K562 (cell line): ENCODE data around the gene PSMD11. TPM values are rescaled to one million over a fixed set of nuclear protein-coding genes. Genes with fewer than 3 reads are reported as not detected.

Source experiments
- ATAC-seq: fragments of 200-7000 bp; cut with Tn5 transposase; 3 replicates; pipeline ENCODE4 v1.9.1; 2020; ENCODE audit warnings: moderate library complexity
- BruUV-seq: library from RNA; stranded (reverse); fragments of 400-500 nt; replicated peaks from 2 replicates; lab custom pipeline; 2021; lab: Mats Ljungman, UMichigan
- CTCF ChIA-PET: fragments of 300-600 bp; formaldehyde crosslinking; extraction: SDS; loops from one replicate; lab custom pipeline; 2021; ENCODE audit warnings: low intra/inter-chr PET ratio; lab: Yijun Ruan, JAX
- POLR2A ChIA-PET: fragments of 300-600, 350-650 bp; sonication (Branson Sonifier 250); formaldehyde crosslinking; extraction: SDS; loops from one replicate; lab custom pipeline; 2021; ENCODE audit warnings: antibody characterized with exemption, inconsistent platforms; lab: Yijun Ruan, JAX
- DNase-seq, 4 experiments: peaks; one replicate each; pipeline versions ENCODE4 v3.0.0 to v3.0.0-alpha.2; 2011 to 2018; ENCODE audit warnings: low spot score in 3 of 4, mixed read lengths in 3 of 4; ENCODE audit errors: extremely low read depth in 1 of 4
- FAIRE-seq: peaks from 2 replicates; lab custom pipeline; 2011; peaks lifted over from hg19 to GRCh38; lab: Jason Lieb, UNC
- H2AFZ ChIP-seq: 2 replicates; pipeline ENCODE4 v1.6.0; 2011; ENCODE audit warnings: low read depth, low read length, control low read depth, inconsistent platforms
- H3K27ac ChIP-seq: fragments of 200-600 bp; 3 replicates; pipeline ENCODE4 v1.8.0; 2011; ENCODE audit warnings: low read depth, mild to moderate bottlenecking, control low read depth, inconsistent platforms, low read length, moderate library complexity, mixed read lengths; ENCODE audit errors: extremely low read depth
- H3K27me3 ChIP-seq, 2 experiments: fragments of 300-600 bp in 1 of 2; 2 replicates in 1 of 2; 3 replicates in 1 of 2; pipeline versions ENCODE4 v1.6.0 to v1.8.0; 2011; ENCODE audit warnings: inconsistent platforms in 2 of 2, low read length in 2 of 2, mild to moderate bottlenecking in 1 of 2, mixed read lengths in 1 of 2, moderate library complexity in 1 of 2; ENCODE audit not compliant: control insufficient read depth in 2 of 2, insufficient read depth in 2 of 2
- H3K36me3 ChIP-seq: fragments of 300-600 bp; 3 replicates; pipeline ENCODE4 v1.8.0; 2011; ENCODE audit warnings: mild to moderate bottlenecking, low read length, inconsistent platforms; ENCODE audit not compliant: control insufficient read depth, insufficient read depth
- H3K4me1 ChIP-seq, 2 experiments: fragments of 200-600 bp in 1 of 2; replicated peaks in 1 of 2; 2 replicates in 1 of 2; 3 replicates in 1 of 2; pipeline versions ENCODE4 v1.5.1 to v1.8.0; 2011; ENCODE audit warnings: inconsistent platforms in 2 of 2, low read length in 2 of 2, mild to moderate bottlenecking in 1 of 2, mixed read lengths in 1 of 2, moderate library complexity in 1 of 2; ENCODE audit not compliant: control insufficient read depth in 2 of 2, insufficient read depth in 2 of 2
- H3K4me2 ChIP-seq: 2 replicates; pipeline ENCODE4 v1.6.1; 2011; ENCODE audit warnings: low read length, control low read depth, inconsistent platforms, mixed read lengths; ENCODE audit not compliant: insufficient read depth
- H3K4me3 ChIP-seq: fragments of 200-600 bp; sonication (generic), shearing (Covaris generic); 2 replicates; pipeline ENCODE4 v1.5.1; 2016; ENCODE audit warnings: control low read depth, inconsistent platforms
- H3K79me2 ChIP-seq: fragments of 200-600 bp; 3 replicates; pipeline ENCODE4 v1.8.0; 2011; ENCODE audit warnings: low read length, inconsistent platforms; ENCODE audit not compliant: control insufficient read depth, insufficient read depth
- H3K9ac ChIP-seq, 2 experiments: 2 replicates each; pipeline versions ENCODE4 v1.6.0 to v1.6.1; 2011; ENCODE audit warnings: low read depth in 2 of 2, low read length in 2 of 2, control low read depth in 1 of 2, inconsistent platforms in 1 of 2, mild to moderate bottlenecking in 1 of 2, mixed read lengths in 1 of 2; ENCODE audit not compliant: insufficient read depth in 1 of 2
- H3K9me1 ChIP-seq: one replicate; pipeline ENCODE4 v1.6.0; 2011; ENCODE audit warnings: inconsistent platforms, mild to moderate bottlenecking, low read length, moderate library complexity; ENCODE audit not compliant: control insufficient read depth, insufficient read depth
- H3K9me3 ChIP-seq: replicated peaks from 2 replicates; pipeline ENCODE4 v1.5.1; 2011; ENCODE audit warnings: low read depth, low read length, inconsistent platforms; ENCODE audit not compliant: control insufficient read depth, insufficient read depth
- H4K20me1 ChIP-seq: replicated peaks from 2 replicates; pipeline ENCODE4 v1.6.1; 2011; ENCODE audit warnings: low read length, inconsistent platforms, mixed read lengths; ENCODE audit not compliant: control insufficient read depth, insufficient read depth
- HDAC1 ChIP-seq, 2 experiments: fragments of 450-650 bp; IDR thresholded peaks; 2 replicates each; pipeline ENCODE4 v1.6.1; 2016 to 2017; ENCODE audit warnings: inconsistent platforms in 1 of 2, mild to moderate bottlenecking in 1 of 2, moderate library complexity in 1 of 2
- MAFG ChIP-seq: fragments of 450-650 bp; conservative IDR thresholded peaks from 2 replicates; pipeline ENCODE4 v1.6.1; 2016; ENCODE audit warnings: missing genetic modification characterization, missing compliant biosample characterization
- NFE2 ChIP-seq: IDR thresholded peaks from 2 replicates; pipeline ENCODE4 v1.6.1; 2014; ENCODE audit warnings: antibody characterized with exemption, low read depth
- PCBP1 ChIP-seq: fragments of 200-400 bp; formaldehyde crosslinking; IDR thresholded peaks from 2 replicates; pipeline ENCODE4 v1.6.1; 2018; ENCODE audit warnings: mild to moderate bottlenecking, low read depth, low read length; ENCODE audit not compliant: poor library complexity, severe bottlenecking
- PTTG1 ChIP-seq: fragments of 450-650 bp; IDR thresholded peaks from 2 replicates; pipeline ENCODE4 v1.6.1; 2016; ENCODE audit warnings: low read depth, mild to moderate bottlenecking, missing genetic modification characterization, missing compliant biosample characterization
- ZFX ChIP-seq: sonication (generic); formaldehyde crosslinking; IDR thresholded peaks from 2 replicates; pipeline ENCODE4 v1.8.0; 2022; ENCODE audit warnings: mild to moderate bottlenecking, missing genetic modification reagents, moderate library complexity
- ZNF184 ChIP-seq: sonication (generic); formaldehyde crosslinking; IDR thresholded peaks from 2 replicates; pipeline ENCODE4 v1.5.0; 2020; ENCODE audit warnings: missing genetic modification reagents
- WGBS: fragments of 100-300 bp; shearing (Covaris generic); methylation state at CpG from one replicate; pipeline ENCODE4 v1.1.6; 2016; ENCODE audit warnings: low coverage, mixed read lengths; ENCODE audit not compliant: insufficient coverage; ENCODE audit errors: missing lambda C conversion rate; 5-methylcytosine and 5-hydroxymethylcytosine counted together
- in situ Hi-C: fragments of 300-500 bp; cut with MboI; formaldehyde crosslinking; loops from 4 replicates; pipeline ENCODE4 v1.15.0; 2018; ENCODE audit warnings: inconsistent platforms, mixed read lengths
- intact Hi-C: fragments of 100-400 bp; cut with micrococcal nuclease; formaldehyde crosslinking; loops from 2 replicates; pipeline ENCODE4 v1.14.2; 2022
- polyA plus RNA-seq, 8 experiments: library from polyadenylated mRNA; depleted of rRNA in 4 of 8; stranded (reverse) in 5 of 8; unstranded in 3 of 8; fragments of >200 nt; fragmentation: Nextera tagmentation in 2 of 8; fragmentation: Illumina TruSeq in 1 of 8; extraction: Ambion mirVana in 2 of 8; extraction: Trizol in 1 of 8; gene quantifications; 2 replicates each; pipeline versions ENCODE4 v1.2.1 to v1.2.3, GENCODE V29; 2011 to 2014; ENCODE audit warnings: inconsistent platforms in 1 of 8, missing spikeins in 1 of 8
- total RNA-seq, 7 experiments: library from RNA; depleted of rRNA in 6 of 7; stranded (reverse); fragments of >200 nt in 6 of 7; fragmentation: Illumina TruSeq in 2 of 7; extraction: Trizol in 2 of 7; gene quantifications; 2 replicates each; pipeline versions ENCODE4 v1.2.1 to v1.2.3, GENCODE V29; 2011 to 2021; ENCODE audit warnings: low replicate concordance in 1 of 7
- TF ChIP-seq, protein P1 (sequence below), 3 experiments: IDR thresholded peaks in 2 of 3; conservative IDR thresholded peaks in 1 of 3; 2 replicates each; pipeline ENCODE4 v1.5.1; 2011 to 2012; ENCODE audit warnings: low read length in 3 of 3, mild to moderate bottlenecking in 3 of 3, control low read depth in 2 of 3, improper control_type of control experiment in 1 of 3, inconsistent platforms in 1 of 3, low read depth in 1 of 3, mixed read lengths in 1 of 3, moderate library complexity in 1 of 3; ENCODE audit not compliant: insufficient read depth in 2 of 3
- TF ChIP-seq, protein P2 (sequence below): sonication (generic); IDR thresholded peaks from 2 replicates; pipeline ENCODE4 v1.6.1; 2016
- TF ChIP-seq, protein P3 (sequence below): sonication (generic); formaldehyde crosslinking; IDR thresholded peaks from 2 replicates; pipeline ENCODE4 v1.8.1; 2022; ENCODE audit warnings: missing genetic modification reagents
- TF ChIP-seq, protein P4 (sequence below): fragments of 450-650 bp; IDR thresholded peaks from 2 replicates; pipeline ENCODE4 v1.7.1; 2018; ENCODE audit warnings: mild to moderate bottlenecking, low read depth; ENCODE audit not compliant: partially characterized antibody

The PSMD11 gene
- total and polyA plus RNA-seq, 9 of the 15 experiments (the other 6 are each of a cell fraction or from before 2014, with no cell fraction given): 104 to 378 (median 158) TPM

DNA sequence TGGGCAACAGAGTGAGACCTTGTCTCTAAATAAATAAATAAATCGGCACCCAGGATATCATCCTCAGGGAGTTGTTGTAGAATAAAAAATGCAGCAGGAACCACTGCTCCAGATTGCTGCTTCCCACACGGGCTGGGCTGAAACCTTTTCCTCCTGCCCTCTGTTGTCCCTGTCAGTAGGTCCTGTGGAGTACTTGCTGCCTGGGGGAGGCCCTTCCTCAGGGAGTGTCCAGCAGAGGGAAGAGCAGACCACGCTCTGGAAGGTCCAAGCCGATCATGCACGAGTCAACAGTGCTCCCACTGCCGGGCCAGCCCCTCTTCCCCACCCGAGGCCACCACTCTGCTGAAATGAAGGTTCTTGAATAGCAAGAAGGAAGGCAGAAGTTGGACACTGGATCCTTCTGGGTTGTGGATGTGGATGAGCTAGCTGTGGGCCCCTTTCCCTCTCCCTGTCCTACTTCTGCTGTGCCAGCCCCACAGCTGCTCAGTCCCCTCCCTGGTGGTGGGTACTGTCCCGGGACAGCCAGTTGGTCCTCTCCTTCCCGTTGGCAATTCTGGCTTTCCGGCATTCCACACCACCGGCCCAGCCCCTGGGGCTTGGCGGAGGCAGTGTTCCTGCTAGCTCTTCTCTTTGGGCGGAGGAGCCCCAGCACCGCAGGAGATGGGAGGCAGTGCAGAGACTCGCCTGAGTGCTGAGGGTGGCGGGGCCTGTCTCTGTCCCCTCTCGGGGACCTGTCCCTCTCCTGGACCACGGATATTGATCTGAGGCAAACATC is 53.3 kb downstream of the PSMD11 start (continued):
- TF ChIP-seq ZNF184: no peak
- TF ChIP-seq, protein P1, sequence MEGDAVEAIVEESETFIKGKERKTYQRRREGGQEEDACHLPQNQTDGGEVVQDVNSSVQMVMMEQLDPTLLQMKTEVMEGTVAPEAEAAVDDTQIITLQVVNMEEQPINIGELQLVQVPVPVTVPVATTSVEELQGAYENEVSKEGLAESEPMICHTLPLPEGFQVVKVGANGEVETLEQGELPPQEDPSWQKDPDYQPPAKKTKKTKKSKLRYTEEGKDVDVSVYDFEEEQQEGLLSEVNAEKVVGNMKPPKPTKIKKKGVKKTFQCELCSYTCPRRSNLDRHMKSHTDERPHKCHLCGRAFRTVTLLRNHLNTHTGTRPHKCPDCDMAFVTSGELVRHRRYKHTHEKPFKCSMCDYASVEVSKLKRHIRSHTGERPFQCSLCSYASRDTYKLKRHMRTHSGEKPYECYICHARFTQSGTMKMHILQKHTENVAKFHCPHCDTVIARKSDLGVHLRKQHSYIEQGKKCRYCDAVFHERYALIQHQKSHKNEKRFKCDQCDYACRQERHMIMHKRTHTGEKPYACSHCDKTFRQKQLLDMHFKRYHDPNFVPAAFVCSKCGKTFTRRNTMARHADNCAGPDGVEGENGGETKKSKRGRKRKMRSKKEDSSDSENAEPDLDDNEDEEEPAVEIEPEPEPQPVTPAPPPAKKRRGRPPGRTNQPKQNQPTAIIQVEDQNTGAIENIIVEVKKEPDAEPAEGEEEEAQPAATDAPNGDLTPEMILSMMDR (IDR thresholded peaks at IDR 0.05 in 2 of 3, conservative IDR thresholded peaks at IDR 0.05 in 1 of 3; ENCODE audit: insufficient read depth in 2 of 3, low read depth in 1 of 3, low read length in 3 of 3): peak; percentile 29 to 34 (median 31); a peak in 3 of 6 replicates
- TF ChIP-seq, protein P2, sequence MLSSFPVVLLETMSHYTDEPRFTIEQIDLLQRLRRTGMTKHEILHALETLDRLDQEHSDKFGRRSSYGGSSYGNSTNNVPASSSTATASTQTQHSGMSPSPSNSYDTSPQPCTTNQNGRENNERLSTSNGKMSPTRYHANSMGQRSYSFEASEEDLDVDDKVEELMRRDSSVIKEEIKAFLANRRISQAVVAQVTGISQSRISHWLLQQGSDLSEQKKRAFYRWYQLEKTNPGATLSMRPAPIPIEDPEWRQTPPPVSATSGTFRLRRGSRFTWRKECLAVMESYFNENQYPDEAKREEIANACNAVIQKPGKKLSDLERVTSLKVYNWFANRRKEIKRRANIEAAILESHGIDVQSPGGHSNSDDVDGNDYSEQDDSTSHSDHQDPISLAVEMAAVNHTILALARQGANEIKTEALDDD: no peak

DNA sequence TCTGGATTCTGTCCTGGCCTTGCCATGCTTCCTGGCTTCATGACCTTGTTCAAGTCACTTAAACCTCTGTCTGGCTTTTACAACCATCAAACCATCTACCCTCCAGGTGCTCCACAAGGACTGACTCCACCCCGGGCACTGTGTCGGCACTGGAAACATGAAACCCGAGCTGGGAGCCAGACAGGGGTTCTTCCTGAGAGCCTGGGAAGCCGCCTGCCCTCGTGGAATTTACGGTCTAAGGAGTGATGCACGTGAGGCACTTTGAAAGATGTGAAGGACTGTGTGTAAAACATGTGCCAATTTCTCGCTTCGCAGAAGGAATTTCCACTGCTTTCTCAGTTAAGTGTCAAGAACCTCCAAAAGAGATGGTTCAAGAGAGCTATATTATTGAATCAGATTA is 54.1 kb downstream of the PSMD11 start:
- Histone ChIP-seq H3K27me3 (no peaks in the 10 kb centered on the region), H3K4me2 (no peak overlapping the region), H3K4me3 (no peak overlapping the region), H3K27ac (no peak overlapping the region), H3K36me3 (no peaks in the 10 kb centered on the region; the same call in 2 of the 3 replicates), H3K9me1 (no peaks in the 10 kb centered on the region), H3K4me1 (peaks cover 0 to 4% of the 10 kb centered on the region in 2 experiments; a peak in 1 of 5 replicates), H3K9ac (no peak overlapping the region), H3K79me2 (no peaks in the 10 kb centered on the region), H3K9me3 (no peaks in the 10 kb centered on the region), H2AFZ (no peak overlapping the region), H4K20me1 (0 out of 2 replicates have a peak, but pooled peaks cover 4% of the 10 kb centered on the region)
- FAIRE-seq (no peak), DNase-seq (no peak), ATAC-seq (no peak)
- ChIA-PET CTCF (interaction anchor here (0.6 to 0.9 kb wide), 2 partner anchors 257 to 504 kb away, joined by 3 read pairs; no protein-coding TSS in a partner anchor), POLR2A (interaction anchor here (1.4 kb wide), 1 partner anchor 10 kb away, joined by 7 read pairs; no protein-coding TSS in a partner anchor)
- WGBS: 51% methylated on average over 9 of the region's 9 CpGs
- no TSS peak for BruUV-seq
- in situ Hi-C loops (no loop called here), intact Hi-C loops (no loop called here)
- TF ChIP-seq PCBP1: no peak
- TF ChIP-seq, protein P3, sequence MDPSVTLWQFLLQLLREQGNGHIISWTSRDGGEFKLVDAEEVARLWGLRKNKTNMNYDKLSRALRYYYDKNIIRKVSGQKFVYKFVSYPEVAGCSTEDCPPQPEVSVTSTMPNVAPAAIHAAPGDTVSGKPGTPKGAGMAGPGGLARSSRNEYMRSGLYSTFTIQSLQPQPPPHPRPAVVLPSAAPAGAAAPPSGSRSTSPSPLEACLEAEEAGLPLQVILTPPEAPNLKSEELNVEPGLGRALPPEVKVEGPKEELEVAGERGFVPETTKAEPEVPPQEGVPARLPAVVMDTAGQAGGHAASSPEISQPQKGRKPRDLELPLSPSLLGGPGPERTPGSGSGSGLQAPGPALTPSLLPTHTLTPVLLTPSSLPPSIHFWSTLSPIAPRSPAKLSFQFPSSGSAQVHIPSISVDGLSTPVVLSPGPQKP (CRISPR knock-in tag): no peak
- no peak for TF ChIP-seq MAFG (tag)
- no peak for TF ChIP-seq HDAC1 (IDR thresholded peaks at IDR 0.05)
- TF ChIP-seq NFE2: no peak
- TF ChIP-seq PTTG1 (tag): no peak
- TF ChIP-seq, protein P4, sequence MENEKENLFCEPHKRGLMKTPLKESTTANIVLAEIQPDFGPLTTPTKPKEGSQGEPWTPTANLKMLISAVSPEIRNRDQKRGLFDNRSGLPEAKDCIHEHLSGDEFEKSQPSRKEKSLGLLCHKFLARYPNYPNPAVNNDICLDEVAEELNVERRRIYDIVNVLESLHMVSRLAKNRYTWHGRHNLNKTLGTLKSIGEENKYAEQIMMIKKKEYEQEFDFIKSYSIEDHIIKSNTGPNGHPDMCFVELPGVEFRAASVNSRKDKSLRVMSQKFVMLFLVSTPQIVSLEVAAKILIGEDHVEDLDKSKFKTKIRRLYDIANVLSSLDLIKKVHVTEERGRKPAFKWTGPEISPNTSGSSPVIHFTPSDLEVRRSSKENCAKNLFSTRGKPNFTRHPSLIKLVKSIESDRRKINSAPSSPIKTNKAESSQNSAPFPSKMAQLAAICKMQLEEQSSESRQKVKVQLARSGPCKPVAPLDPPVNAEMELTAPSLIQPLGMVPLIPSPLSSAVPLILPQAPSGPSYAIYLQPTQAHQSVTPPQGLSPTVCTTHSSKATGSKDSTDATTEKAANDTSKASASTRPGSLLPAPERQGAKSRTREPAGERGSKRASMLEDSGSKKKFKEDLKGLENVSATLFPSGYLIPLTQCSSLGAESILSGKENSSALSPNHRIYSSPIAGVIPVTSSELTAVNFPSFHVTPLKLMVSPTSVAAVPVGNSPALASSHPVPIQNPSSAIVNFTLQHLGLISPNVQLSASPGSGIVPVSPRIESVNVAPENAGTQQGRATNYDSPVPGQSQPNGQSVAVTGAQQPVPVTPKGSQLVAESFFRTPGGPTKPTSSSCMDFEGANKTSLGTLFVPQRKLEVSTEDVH: no peak
- TF ChIP-seq ZFX (CRISPR knock-in tag): no peak
